H1 (cell line): Measurements from ENCODE around the gene MAP4K1. TPM values are rescaled to one million over a fixed set of nuclear protein-coding genes. Genes with fewer than 3 reads are reported as not detected.

Experiments
- CTCF ChIA-PET: fragments of 300-600 bp; sonication (Branson Sonifier 250); formaldehyde crosslinking; loops from one replicate; lab custom pipeline; 2021; ENCODE audit not compliant: partially characterized antibody; lab: Charles Lee
- POLR2A ChIA-PET: fragments of 300-600 bp; sonication (Branson Sonifier 250); formaldehyde crosslinking; loops from one replicate; lab custom pipeline; 2021; ENCODE audit warnings: inconsistent platforms; ENCODE audit not compliant: partially characterized antibody; lab: Charles Lee
- DNase-seq, 2 experiments: peaks; one replicate each; pipeline versions ENCODE4 v3.0.0 to v3.0.0-alpha.2; 2010 to 2022; ENCODE audit warnings: low spot score in 2 of 2, low read depth in 1 of 2, mixed read lengths in 1 of 2
- FAIRE-seq: peaks from 2 replicates; lab custom pipeline; 2011; peaks lifted over from hg19 to GRCh38; lab: Jason Lieb, UNC
- H2AFZ ChIP-seq: 2 replicates; pipeline ENCODE4 v1.8.1; 2012; ENCODE audit warnings: low read length, inconsistent platforms
- H2AK5ac ChIP-seq: 2 replicates; pipeline ENCODE4 v1.6.1; 2013; ENCODE audit warnings: low read depth, low read length
- H2BK120ac ChIP-seq: replicated peaks from 2 replicates; pipeline ENCODE3; 2013; ENCODE audit warnings: low read depth, low read length, inconsistent platforms
- H2BK12ac ChIP-seq: 2 replicates; pipeline ENCODE4 v1.6.1; 2013; ENCODE audit warnings: low read depth, low read length
- H2BK15ac ChIP-seq: 2 replicates; pipeline ENCODE4 v1.6.1; 2013; ENCODE audit warnings: low read length
- H2BK20ac ChIP-seq: 2 replicates; pipeline ENCODE4 v1.6.1; 2013; ENCODE audit warnings: low read length
- H2BK5ac ChIP-seq: 2 replicates; pipeline ENCODE4 v1.6.1; 2013; ENCODE audit warnings: low read depth, low read length
- H3K14ac ChIP-seq: 2 replicates; pipeline ENCODE4 v1.6.1; 2013; ENCODE audit warnings: inconsistent platforms; ENCODE audit not compliant: insufficient read length
- H3K18ac ChIP-seq: 2 replicates; pipeline ENCODE4 v1.6.1; 2013; ENCODE audit warnings: low read length; ENCODE audit errors: extremely low read depth
- H3K23ac ChIP-seq: 2 replicates; pipeline ENCODE4 v1.6.1; 2013; ENCODE audit warnings: inconsistent platforms; ENCODE audit not compliant: insufficient read length
- H3K23me2 ChIP-seq: 2 replicates; pipeline ENCODE4 v1.6.1; 2013; ENCODE audit warnings: low read depth, low read length
- H3K27ac ChIP-seq: 2 replicates; pipeline ENCODE4 v1.6.1; 2011; ENCODE audit warnings: low read depth, low read length, inconsistent platforms
- H3K27me3 ChIP-seq, 4 experiments: replicated peaks in 1 of 4; 1 replicate in 1 of 4; 2 replicates in 3 of 4; pipeline versions ENCODE4 v1.6.1 to v1.8.1; 2011 to 2013; ENCODE audit warnings: low read length in 3 of 4, mild to moderate bottlenecking in 3 of 4, inconsistent platforms in 2 of 4, mixed read lengths in 2 of 4, moderate library complexity in 1 of 4; ENCODE audit not compliant: control insufficient read depth in 3 of 4, insufficient read depth in 3 of 4; ENCODE audit errors: extremely low read depth in 1 of 4
- H3K36me3 ChIP-seq, 4 experiments: 2 replicates each; pipeline versions ENCODE4 v1.6.1 to v1.8.1; 2011 to 2013; ENCODE audit warnings: mild to moderate bottlenecking in 4 of 4, low read length in 3 of 4, moderate library complexity in 2 of 4, control low read depth in 1 of 4, inconsistent platforms in 1 of 4; ENCODE audit not compliant: insufficient read depth in 4 of 4, control insufficient read depth in 2 of 4
- H3K4ac ChIP-seq: replicated peaks from 2 replicates; pipeline ENCODE3; 2013; ENCODE audit warnings: low read length, low read depth, mixed read lengths, inconsistent platforms; ENCODE audit not compliant: insufficient read length
- H3K4me1 ChIP-seq, 4 experiments: replicated peaks in 1 of 4; 1 replicate in 1 of 4; 2 replicates in 3 of 4; pipeline versions ENCODE4 v1.6.1 to v1.8.1; 2011 to 2013; ENCODE audit warnings: low read length in 3 of 4, inconsistent platforms in 2 of 4, mixed read lengths in 1 of 4; ENCODE audit not compliant: insufficient read depth in 4 of 4, control insufficient read depth in 3 of 4
- H3K4me2 ChIP-seq, 2 experiments: 2 replicates each; pipeline versions ENCODE4 v1.6.1 to v1.8.1; 2011 to 2013; ENCODE audit warnings: low read depth in 2 of 2, low read length in 2 of 2, control low read depth in 1 of 2, inconsistent platforms in 1 of 2, mild to moderate bottlenecking in 1 of 2; ENCODE audit not compliant: insufficient read depth in 1 of 2
- H3K4me3 ChIP-seq, 4 experiments: fragments of 200-600, 300-600 bp in 1 of 4; sonication (generic), shearing (Covaris generic), sonication (Bioruptor Twin) in 1 of 4; 2 replicates each; pipeline versions ENCODE4 v1.5.1 to v1.8.1; 2011 to 2016; ENCODE audit warnings: low read length in 4 of 4, low read depth in 3 of 4, control low read depth in 2 of 4, inconsistent platforms in 2 of 4, mild to moderate bottlenecking in 2 of 4, mixed read lengths in 1 of 4, moderate library complexity in 1 of 4; ENCODE audit not compliant: insufficient read depth in 2 of 4; ENCODE audit errors: extremely low read depth in 1 of 4
- H3K56ac ChIP-seq: replicated peaks from 2 replicates; pipeline ENCODE3; 2013; ENCODE audit warnings: low read depth, mild to moderate bottlenecking, mixed read lengths, low read length, inconsistent platforms; ENCODE audit not compliant: insufficient read length
- H3K79me1 ChIP-seq: 2 replicates; pipeline ENCODE4 v1.6.1; 2013; ENCODE audit warnings: low read depth, low read length, control low read depth
- H3K79me2 ChIP-seq, 2 experiments: 2 replicates each; pipeline versions ENCODE4 v1.6.1 to v1.8.1; 2012 to 2013; ENCODE audit warnings: low read length in 2 of 2, mild to moderate bottlenecking in 2 of 2, inconsistent platforms in 1 of 2; ENCODE audit not compliant: insufficient read depth in 2 of 2, control insufficient read depth in 1 of 2
- H3K9ac ChIP-seq, 4 experiments: replicated peaks in 1 of 4; 1 replicate in 1 of 4; 2 replicates in 3 of 4; pipeline versions ENCODE4 v1.6.1 to v1.8.1; 2011 to 2013; ENCODE audit warnings: low read depth in 3 of 4, low read length in 3 of 4, control low read depth in 2 of 4, mild to moderate bottlenecking in 2 of 4, moderate library complexity in 2 of 4, inconsistent platforms in 1 of 4; ENCODE audit errors: extremely low read depth in 1 of 4
- H3K9me3 ChIP-seq, 2 experiments: 2 replicates each; pipeline versions ENCODE4 v1.6.1 to v1.8.1; 2012 to 2013; ENCODE audit warnings: mild to moderate bottlenecking in 2 of 2, moderate library complexity in 2 of 2, control low read depth in 1 of 2, inconsistent platforms in 1 of 2, low read depth in 1 of 2, low read length in 1 of 2, mixed read lengths in 1 of 2; ENCODE audit not compliant: insufficient read depth in 2 of 2
- H4K20me1 ChIP-seq, 2 experiments: replicated peaks in 1 of 2; 2 replicates each; pipeline versions ENCODE3 to v1.8.1; 2011 to 2013; ENCODE audit warnings: inconsistent platforms in 2 of 2, low read length in 2 of 2, mild to moderate bottlenecking in 1 of 2; ENCODE audit not compliant: insufficient read depth in 2 of 2, control insufficient read depth in 1 of 2
- H4K5ac ChIP-seq: 2 replicates; pipeline ENCODE4 v1.6.1; 2013; ENCODE audit warnings: low read length, low read depth, mixed read lengths, inconsistent platforms; ENCODE audit not compliant: insufficient read length
- H4K8ac ChIP-seq: 2 replicates; pipeline ENCODE4 v1.8.0; 2013; ENCODE audit warnings: mild to moderate bottlenecking, moderate library complexity, low read length, inconsistent platforms; ENCODE audit not compliant: insufficient read depth; ENCODE audit errors: extremely low read depth
- H4K91ac ChIP-seq: replicated peaks from 2 replicates; pipeline ENCODE3; 2013; ENCODE audit warnings: low read length, mixed read lengths, inconsistent platforms; ENCODE audit not compliant: insufficient read length
- BRCA1 ChIP-seq: IDR thresholded peaks from 2 replicates; pipeline ENCODE4 v1.6.1; 2012; ENCODE audit warnings: low read depth, low read length, improper control_type of control experiment
- RBBP5 ChIP-seq: IDR thresholded peaks from 2 replicates; pipeline ENCODE4 v1.7.1; 2012; ENCODE audit warnings: low read depth, mild to moderate bottlenecking, inconsistent platforms, low read length, moderate library complexity, borderline replicate concordance
- TEAD4 ChIP-seq: IDR thresholded peaks from 2 replicates; pipeline ENCODE4 v1.6.1; 2012; ENCODE audit warnings: low read depth, low read length, inconsistent platforms, mixed read lengths
- WGBS, 2 experiments: shearing (Covaris generic) in 1 of 2; methylation state at CpG; one replicate each; pipeline versions ENCODE4 v1.1.6 to v1.1.7; 2013 to 2015; ENCODE audit warnings: low lambda C conversion rate in 2 of 2, mixed read lengths in 2 of 2, inconsistent platforms in 1 of 2, low coverage in 1 of 2, missing lambda C conversion rate in 1 of 2; ENCODE audit not compliant: insufficient replicate concordance in 2 of 2, insufficient coverage in 1 of 2, insufficient read length in 1 of 2; ENCODE audit errors: extremely low coverage in 1 of 2, missing lambda C conversion rate in 1 of 2; 5-methylcytosine and 5-hydroxymethylcytosine counted together
- polyA plus RNA-seq, 7 experiments: library from polyadenylated mRNA; depleted of rRNA in 3 of 7; stranded (reverse) in 5 of 7; unstranded in 2 of 7; fragments of >200 nt in 5 of 7; fragments of 200-250 nt in 2 of 7; gene quantifications; 1 replicate in 5 of 7; 2 replicates in 1 of 7; 4 replicates in 1 of 7; pipeline versions ENCODE4 v1.2.1 to v1.2.3, GENCODE V29; 2011 to 2013; ENCODE audit warnings: missing spikeins in 2 of 7, mixed read lengths in 2 of 7
- total RNA-seq: library from RNA; stranded (reverse); fragmentation: NEBNext Ultra II Directional; extraction: Animal tissue kit (Norgen Biotek cat#: 25700); gene quantifications from 2 replicates; pipeline ENCODE4 v1.2.1, GENCODE V29; 2021

MAP4K1 gene
- total and polyA plus RNA-seq, 2 of the 8 experiments (the other 6 are each of a cell fraction or from before 2014, with no cell fraction given): 9.0 to 10.4 TPM

DNA sequence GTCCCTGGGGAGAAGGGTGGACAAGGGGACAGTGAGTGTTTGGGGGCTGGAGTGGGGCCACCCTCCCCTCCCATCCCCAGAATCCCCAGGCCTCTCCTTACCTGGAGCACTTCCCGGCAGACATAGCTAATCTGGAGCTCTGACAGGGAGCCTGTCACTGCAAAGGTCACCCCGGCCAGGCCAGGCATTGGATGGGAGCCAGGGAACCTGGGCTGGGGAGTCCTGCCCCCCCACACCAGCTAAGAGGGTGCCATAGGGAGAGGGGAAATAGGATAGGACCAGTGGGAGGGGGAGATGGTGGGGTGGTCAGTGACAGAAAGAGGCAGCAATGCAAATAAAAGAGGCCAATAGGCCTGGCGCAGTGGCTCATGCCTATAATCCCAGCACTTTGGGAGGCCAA is 3.5 kb downstream of the MAP4K1 start:
- Histone ChIP-seq H3K9me3 (no peaks in the 10 kb centered on the region), H3K4me2 (no peak overlapping the region), H2AK5ac (no peak overlapping the region), H3K23me2 (peaks cover 2% of the 10 kb centered on the region), H3K27me3 (no peaks in the 10 kb centered on the region), H3K18ac (no peak overlapping the region), H4K5ac (no peak overlapping the region), H3K4ac (no peak overlapping the region), H3K4me1 (peaks cover 4 to 11% (median 7%) of the 10 kb centered on the region in 4 experiments), H2BK12ac (no peak overlapping the region), H2BK20ac (no peak overlapping the region), H3K23ac (no peak overlapping the region), H3K4me3 (no peak overlapping the region), H3K36me3 (no peaks in the 10 kb centered on the region), H2BK120ac (no peak overlapping the region), H2BK5ac (no peak overlapping the region), H4K20me1 (no peaks in the 10 kb centered on the region), H4K8ac (no peak overlapping the region), H3K79me2 (peaks cover 0 to 3% of the 10 kb centered on the region in 2 experiments; a peak in 2 of 4 replicates), H2AFZ (no peak overlapping the region), H2BK15ac (no peak overlapping the region), H3K27ac (no peak overlapping the region), H3K9ac (no peak overlapping the region), H3K14ac (no peak overlapping the region), H3K56ac (no peak overlapping the region), H3K79me1 (no peaks in the 10 kb centered on the region), H4K91ac (no peak overlapping the region)
- ChIA-PET CTCF (interaction anchor here (1.3 to 1.7 kb wide), 4 partner anchors 17 to 273 kb away, joined by 3 to 6 read pairs (median 4); no protein-coding TSS in a partner anchor), POLR2A (interaction anchor here (0.5 to 1.4 kb wide), 5 partner anchors 12 to 129 kb away, joined by 3 to 6 read pairs (median 3); no protein-coding TSS in a partner anchor)
- FAIRE-seq (no peak), DNase-seq (no peak)
- WGBS, 2 experiments: 83% methylated on average over 3 of the region's 3 CpGs; no CpG with 5 or more reads in 1 of the 2 experiments
- TF ChIP-seq BRCA1: no peak
- TF ChIP-seq RBBP5: no peak
- TF ChIP-seq TEAD4: no peak
